ENCODE measurements around the gene CTIF. TPM values are rescaled to one million over a fixed set of nuclear protein-coding genes. Genes with fewer than 3 reads are reported as not detected.

CTIF gene
- total RNA-seq, 1 donor from 2014 or later = 51.5 TPM

DNA sequence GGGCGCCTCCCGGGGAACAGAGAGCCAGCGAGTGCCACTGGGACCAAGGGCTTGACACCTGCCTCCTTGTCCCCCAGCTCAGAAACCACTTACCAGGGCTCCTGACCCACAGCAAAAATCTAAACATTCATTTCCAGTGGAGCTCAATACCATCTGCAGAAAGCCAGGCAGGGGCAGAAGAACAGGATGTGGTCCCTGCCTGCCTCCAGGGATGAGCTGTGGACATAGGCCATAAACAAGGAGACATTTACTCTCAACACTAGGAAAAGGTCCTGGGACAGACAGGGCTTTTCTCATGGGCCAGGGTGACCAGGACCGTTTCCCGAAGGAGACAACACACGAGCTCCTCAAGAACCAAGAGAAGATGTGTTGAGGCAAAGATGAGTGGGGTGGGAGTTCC lies 203.0 kb downstream of the CTIF start:
- Mint-ChIP-seq H3K36me3 (ENCODE audit: low read depth, unreplicated experiment) (peaks cover 5% of the 10 kb centered on the region), H3K27me3 (ENCODE audit: unreplicated experiment) (peaks cover 4% of the 10 kb centered on the region), H3K4me3 (ENCODE audit: unreplicated experiment) (no peak overlapping the region), H3K27ac (ENCODE audit: unreplicated experiment) (no peak overlapping the region), H3K4me1 (ENCODE audit: unreplicated experiment) (peaks cover 5% of the 10 kb centered on the region), H3K9me3 (ENCODE audit: unreplicated experiment) (no peaks in the 10 kb centered on the region)
- TF ChIP-seq, protein P1, sequence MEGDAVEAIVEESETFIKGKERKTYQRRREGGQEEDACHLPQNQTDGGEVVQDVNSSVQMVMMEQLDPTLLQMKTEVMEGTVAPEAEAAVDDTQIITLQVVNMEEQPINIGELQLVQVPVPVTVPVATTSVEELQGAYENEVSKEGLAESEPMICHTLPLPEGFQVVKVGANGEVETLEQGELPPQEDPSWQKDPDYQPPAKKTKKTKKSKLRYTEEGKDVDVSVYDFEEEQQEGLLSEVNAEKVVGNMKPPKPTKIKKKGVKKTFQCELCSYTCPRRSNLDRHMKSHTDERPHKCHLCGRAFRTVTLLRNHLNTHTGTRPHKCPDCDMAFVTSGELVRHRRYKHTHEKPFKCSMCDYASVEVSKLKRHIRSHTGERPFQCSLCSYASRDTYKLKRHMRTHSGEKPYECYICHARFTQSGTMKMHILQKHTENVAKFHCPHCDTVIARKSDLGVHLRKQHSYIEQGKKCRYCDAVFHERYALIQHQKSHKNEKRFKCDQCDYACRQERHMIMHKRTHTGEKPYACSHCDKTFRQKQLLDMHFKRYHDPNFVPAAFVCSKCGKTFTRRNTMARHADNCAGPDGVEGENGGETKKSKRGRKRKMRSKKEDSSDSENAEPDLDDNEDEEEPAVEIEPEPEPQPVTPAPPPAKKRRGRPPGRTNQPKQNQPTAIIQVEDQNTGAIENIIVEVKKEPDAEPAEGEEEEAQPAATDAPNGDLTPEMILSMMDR (IDR thresholded peaks at IDR 0.05; ENCODE audit: unreplicated experiment) = no peak
- DNase-seq (ENCODE audit: low spot score) = no peak

GRCh38 chr18:48742304-48742703 lies 203.5 kb downstream of the CTIF start:
- Mint-ChIP-seq H3K4me3 (ENCODE audit: unreplicated experiment) (no peak overlapping the region), H3K27me3 (ENCODE audit: unreplicated experiment) (peaks cover 4% of the 10 kb centered on the region), H3K9me3 (ENCODE audit: unreplicated experiment) (no peaks in the 10 kb centered on the region), H3K36me3 (ENCODE audit: low read depth, unreplicated experiment) (peaks cover 5% of the 10 kb centered on the region), H3K4me1 (ENCODE audit: unreplicated experiment) (peaks cover 3% of the 10 kb centered on the region), H3K27ac (ENCODE audit: unreplicated experiment) (no peak overlapping the region)
- no peak for DNase-seq (ENCODE audit: low spot score)
- TF ChIP-seq, protein P1 (IDR thresholded peaks at IDR 0.05; ENCODE audit: unreplicated experiment) = no peak

DNA sequence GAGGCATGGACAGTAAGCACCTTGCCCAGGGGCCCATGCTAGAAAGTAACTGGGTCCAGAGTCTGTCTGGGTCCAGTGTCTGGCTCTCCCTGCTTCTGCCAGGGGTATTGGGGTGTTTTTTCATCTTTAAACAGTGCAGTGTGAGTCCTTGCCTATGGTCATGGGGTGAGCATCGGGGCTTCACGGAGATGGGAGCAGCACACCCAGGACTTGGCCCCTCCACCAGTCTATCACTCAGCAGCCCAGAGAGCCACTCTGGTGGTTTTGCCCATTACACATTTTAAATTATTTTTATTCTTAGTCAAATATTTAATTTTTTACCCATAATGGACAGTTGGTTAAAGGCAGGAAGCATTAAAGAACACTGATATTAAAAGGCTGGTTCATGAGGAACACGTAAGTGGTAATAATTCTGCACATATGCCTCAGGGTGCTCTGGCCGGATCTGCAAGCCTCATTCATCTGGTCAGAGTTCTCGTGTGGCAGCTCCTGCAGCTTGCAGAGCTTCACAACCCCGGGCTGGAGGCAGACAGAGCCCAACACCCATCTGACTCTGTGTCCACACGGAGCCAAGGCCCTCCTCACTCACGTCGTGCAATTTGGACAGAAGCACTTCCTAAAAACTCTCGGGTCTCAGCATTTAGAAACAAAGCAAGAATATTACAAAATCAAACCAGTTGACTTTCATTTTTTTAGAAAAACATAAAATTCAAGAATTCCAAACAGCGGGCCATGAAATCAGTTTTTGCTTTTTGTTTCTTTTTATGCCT lies 204.1 kb downstream of the CTIF start:
- no peaks in the 10 kb centered on the region for H3K9me3 Mint-ChIP-seq (ENCODE audit: unreplicated experiment)
- TF ChIP-seq, protein P1 (IDR thresholded peaks at IDR 0.05; ENCODE audit: unreplicated experiment) = no peak
- no peak overlapping the region for H3K27ac Mint-ChIP-seq (ENCODE audit: unreplicated experiment)
- DNase-seq (ENCODE audit: low spot score) = no peak
- peaks cover 5% of the 10 kb centered on the region for H3K36me3 Mint-ChIP-seq (ENCODE audit: low read depth, unreplicated experiment)
- no peak overlapping the region for H3K4me3 Mint-ChIP-seq (ENCODE audit: unreplicated experiment)
- peaks cover 4% of the 10 kb centered on the region for H3K27me3 Mint-ChIP-seq (ENCODE audit: unreplicated experiment)
- peaks cover 3% of the 10 kb centered on the region for H3K4me1 Mint-ChIP-seq (ENCODE audit: unreplicated experiment)

DNA sequence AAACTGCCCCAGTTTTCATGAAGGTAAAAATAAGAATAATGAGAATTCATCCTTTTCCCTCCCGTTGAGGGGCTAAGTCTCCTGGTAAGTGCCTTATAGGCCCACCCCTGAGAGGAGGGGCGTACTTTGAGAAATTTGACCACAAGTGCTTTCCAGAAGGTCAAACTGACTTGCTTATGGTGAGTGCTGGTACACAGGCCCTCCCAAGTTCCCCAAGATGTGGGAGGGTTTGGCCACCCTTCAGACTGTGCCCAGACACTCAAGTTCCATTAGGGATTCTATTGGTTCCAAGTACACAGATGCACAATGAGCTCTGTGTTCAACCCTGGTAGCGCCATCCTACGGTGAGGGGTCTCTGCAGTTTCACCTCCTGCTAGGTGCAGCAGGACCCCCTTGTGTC lies 205.1 kb downstream of the CTIF start:
- Mint-ChIP-seq H3K4me1 (ENCODE audit: unreplicated experiment) (peaks cover 3% of the 10 kb centered on the region), H3K36me3 (ENCODE audit: low read depth, unreplicated experiment) (peaks cover 5% of the 10 kb centered on the region), H3K27ac (ENCODE audit: unreplicated experiment) (no peak overlapping the region), H3K4me3 (ENCODE audit: unreplicated experiment) (no peak overlapping the region), H3K27me3 (ENCODE audit: unreplicated experiment) (peaks cover 3% of the 10 kb centered on the region), H3K9me3 (ENCODE audit: unreplicated experiment) (no peaks in the 10 kb centered on the region)
- no peak for DNase-seq (ENCODE audit: low spot score)
- TF ChIP-seq, protein P1 (IDR thresholded peaks at IDR 0.05; ENCODE audit: unreplicated experiment) = no peak

DNA sequence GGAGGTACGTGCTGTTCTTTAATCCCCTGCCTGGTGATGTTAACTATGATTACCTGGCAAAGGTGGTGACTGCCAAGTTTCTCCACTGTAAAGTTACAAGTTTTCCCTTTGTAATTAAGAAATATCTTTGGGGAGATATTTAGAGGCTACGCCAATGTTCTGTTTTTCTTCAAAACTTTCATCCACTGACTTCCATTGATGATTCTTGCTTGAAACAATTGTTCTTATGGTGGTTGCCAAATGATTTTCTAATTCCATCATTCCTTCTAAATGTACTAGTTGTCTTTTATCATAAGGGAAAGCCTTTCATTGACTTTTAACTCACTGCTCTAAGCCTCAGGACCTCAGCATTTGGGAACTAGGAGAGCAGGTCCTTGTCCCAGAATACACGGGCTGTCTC lies 206.5 kb downstream of the CTIF start:
- no peak for DNase-seq (ENCODE audit: low spot score)
- H3K36me3 Mint-ChIP-seq (ENCODE audit: low read depth, unreplicated experiment) = peaks cover 5% of the 10 kb centered on the region
- H3K4me1 Mint-ChIP-seq (ENCODE audit: unreplicated experiment) = peaks cover 3% of the 10 kb centered on the region
- no peaks in the 10 kb centered on the region for H3K9me3 Mint-ChIP-seq (ENCODE audit: unreplicated experiment)
- peaks cover 2% of the 10 kb centered on the region for H3K27me3 Mint-ChIP-seq (ENCODE audit: unreplicated experiment)
- H3K27ac Mint-ChIP-seq (ENCODE audit: unreplicated experiment) = no peak overlapping the region
- peak overlapping the region; percentile 31 for H3K4me3 Mint-ChIP-seq (ENCODE audit: unreplicated experiment)
- TF ChIP-seq, protein P1 (IDR thresholded peaks at IDR 0.05; ENCODE audit: unreplicated experiment) = no peak
